ENCODE measurements around the gene JUND. TPM values are rescaled to one million over a fixed set of nuclear protein-coding genes. Genes with fewer than 3 reads are reported as not detected.

JUND gene
- polyA plus RNA-seq, 1 donor (not counting 4 experiments of a cell fraction or from before 2014, with no cell fraction given), result 17.2 TPM

GRCh38 chr19:18252370-18252717 is 29.1 kb downstream of the JUND start:
- dilution Hi-C loops (cut with MboI; ENCODE audit: extremely low pct_ligation_motif_present, low sequenced_read_pairs), result no loop called here
- Histone ChIP-seq H3K79me2 (ENCODE audit: control insufficient read depth, insufficient read depth, low read length) (no peaks in the 10 kb centered on the region), H3K4me3 (ENCODE audit: control insufficient read depth in 2 of 3, extremely low read depth in 1 of 3, insufficient read depth in 2 of 3, low read depth in 1 of 3, low read length in 3 of 3) (no peak overlapping the region), H3K36me3 (ENCODE audit: control insufficient read depth in 2 of 2, extremely low read depth in 1 of 2, insufficient read depth in 2 of 2, low read length in 2 of 2) (no peaks in the 10 kb centered on the region), H3K9me3 (ENCODE audit: control insufficient read depth, low read depth, low read length) (no peaks in the 10 kb centered on the region), H3K4me2 (ENCODE audit: control insufficient read depth, extremely low read depth, insufficient read depth, low read depth, low read length) (no peak overlapping the region), H3K27ac (ENCODE audit: control insufficient read depth, insufficient read depth, low read length) (no peak overlapping the region), H4K20me1 (ENCODE audit: control insufficient read depth, extremely low read depth, insufficient read depth, low read length) (no peaks in the 10 kb centered on the region), H3K4me1 (ENCODE audit: control insufficient read depth, extremely low read depth, insufficient read depth, low read length) (peaks cover 21% of the 10 kb centered on the region), H3K9ac (ENCODE audit: control insufficient read depth, extremely low read depth, insufficient read depth, low read length) (no peak overlapping the region), H3K9me1 (ENCODE audit: control insufficient read depth, extremely low read depth, insufficient read depth, low read length) (no peaks in the 10 kb centered on the region), H3K27me3 (ENCODE audit: control insufficient read depth, extremely low read depth, insufficient read depth, low read length) (no peaks in the 10 kb centered on the region), H2AFZ (ENCODE audit: control insufficient read depth, low read length) (no peak overlapping the region)
- no peak for TF ChIP-seq CTCF (optimal IDR thresholded peaks at IDR 0.05 in 1 of 3, IDR thresholded peaks at IDR 0.05 in 1 of 3, conservative IDR thresholded peaks at IDR 0.05 in 1 of 3; ENCODE audit: extremely low read depth in 1 of 3, insufficient read depth in 2 of 3, low read length in 3 of 3)
- no peak for TF ChIP-seq EZH2 (IDR thresholded peaks at IDR 0.05; ENCODE audit: low read length)
- DNase-seq (ENCODE audit: low read depth, low spot score) (no peak), FAIRE-seq (no peak)

- peak; percentile 94 for FAIRE-seq
- H3K27me3 ChIP-seq (ENCODE audit: control insufficient read depth, extremely low read depth, insufficient read depth, low read length), result no peaks in the 10 kb centered on the region
- peaks cover 21% of the 10 kb centered on the region for H3K4me1 ChIP-seq (ENCODE audit: control insufficient read depth, extremely low read depth, insufficient read depth, low read length)
- H3K4me3 ChIP-seq (ENCODE audit: control insufficient read depth in 2 of 3, extremely low read depth in 1 of 3, insufficient read depth in 2 of 3, low read depth in 1 of 3, low read length in 3 of 3), result no peak overlapping the region
- H3K36me3 ChIP-seq (ENCODE audit: control insufficient read depth in 2 of 2, extremely low read depth in 1 of 2, insufficient read depth in 2 of 2, low read length in 2 of 2), result no peaks in the 10 kb centered on the region
- H4K20me1 ChIP-seq (ENCODE audit: control insufficient read depth, extremely low read depth, insufficient read depth, low read length), result no peaks in the 10 kb centered on the region
- H3K9me3 ChIP-seq (ENCODE audit: control insufficient read depth, low read depth, low read length), result no peaks in the 10 kb centered on the region
- no peak overlapping the region for H3K27ac ChIP-seq (ENCODE audit: control insufficient read depth, insufficient read depth, low read length)
- TF ChIP-seq EZH2 (IDR thresholded peaks at IDR 0.05; ENCODE audit: low read length) (no peak), CTCF (optimal IDR thresholded peaks at IDR 0.05 in 1 of 3, IDR thresholded peaks at IDR 0.05 in 1 of 3, conservative IDR thresholded peaks at IDR 0.05 in 1 of 3; ENCODE audit: extremely low read depth in 1 of 3, insufficient read depth in 2 of 3, low read length in 3 of 3) (peak; percentile 92 to 95 (median 94))
- dilution Hi-C loops (cut with MboI; ENCODE audit: extremely low pct_ligation_motif_present, low sequenced_read_pairs), result no loop called here
- H3K79me2 ChIP-seq (ENCODE audit: control insufficient read depth, insufficient read depth, low read length), result no peaks in the 10 kb centered on the region
- H3K9ac ChIP-seq (ENCODE audit: control insufficient read depth, extremely low read depth, insufficient read depth, low read length), result no peak overlapping the region
- no peak overlapping the region for H3K4me2 ChIP-seq (ENCODE audit: control insufficient read depth, extremely low read depth, insufficient read depth, low read depth, low read length)
- DNase-seq (ENCODE audit: low read depth, low spot score), result no peak
- no peaks in the 10 kb centered on the region for H3K9me1 ChIP-seq (ENCODE audit: control insufficient read depth, extremely low read depth, insufficient read depth, low read length)
- H2AFZ ChIP-seq (ENCODE audit: control insufficient read depth, low read length), result no peak overlapping the region
These were observed 29.6 kb downstream of the JUND start for GRCh38 chr19:18251587-18252369.
